Inflammatory macrophage (primary cell): ENCODE data around the gene USP7.
"Not testable (repeated sequence)": the region's sequence is repeated elsewhere in the genome, so short reads cannot be mapped to it uniquely, and the experiment has no call there.

Experiments
- DNase-seq, 2 donors: peaks; one replicate each; pipeline ENCODE4 v3.0.0-alpha.2; 2020 to 2022

USP7 gene

DNA sequence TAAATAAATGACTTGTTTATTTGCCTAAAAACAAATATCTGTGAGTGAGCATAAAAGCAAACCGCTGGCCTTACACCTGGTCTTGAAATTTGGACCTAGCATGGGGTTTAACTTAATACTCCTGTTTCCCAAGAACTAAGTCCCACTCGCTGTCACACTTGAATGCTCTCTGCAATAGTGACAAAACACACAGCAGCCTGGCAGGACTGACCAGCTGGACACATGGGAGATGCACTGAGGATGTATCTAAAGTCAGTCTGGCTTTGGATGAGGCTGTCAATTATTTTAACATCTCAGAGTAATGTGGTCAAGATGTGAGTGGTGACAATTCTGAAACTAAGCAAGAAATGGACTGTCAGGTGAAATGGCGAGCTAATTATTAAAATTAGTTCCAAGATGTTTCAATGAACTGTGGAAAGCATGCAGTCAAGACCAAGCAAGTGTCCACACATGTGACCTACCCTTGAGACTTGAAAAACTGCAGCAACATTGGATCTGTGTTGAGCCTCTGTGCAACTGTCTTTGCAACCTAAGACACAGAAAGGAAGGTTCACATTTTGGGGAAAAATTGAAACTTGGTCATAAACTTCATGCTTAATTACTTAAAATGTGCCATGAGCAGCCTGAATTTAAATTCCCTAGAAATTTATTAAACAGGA lies 64.9 kb downstream of the USP7 start:
- DNase-seq = no peak

- no peak for DNase-seq
Observed at GRCh38 chr16:8894736-8895334, 68.9 kb downstream of the USP7 start.

DNA sequence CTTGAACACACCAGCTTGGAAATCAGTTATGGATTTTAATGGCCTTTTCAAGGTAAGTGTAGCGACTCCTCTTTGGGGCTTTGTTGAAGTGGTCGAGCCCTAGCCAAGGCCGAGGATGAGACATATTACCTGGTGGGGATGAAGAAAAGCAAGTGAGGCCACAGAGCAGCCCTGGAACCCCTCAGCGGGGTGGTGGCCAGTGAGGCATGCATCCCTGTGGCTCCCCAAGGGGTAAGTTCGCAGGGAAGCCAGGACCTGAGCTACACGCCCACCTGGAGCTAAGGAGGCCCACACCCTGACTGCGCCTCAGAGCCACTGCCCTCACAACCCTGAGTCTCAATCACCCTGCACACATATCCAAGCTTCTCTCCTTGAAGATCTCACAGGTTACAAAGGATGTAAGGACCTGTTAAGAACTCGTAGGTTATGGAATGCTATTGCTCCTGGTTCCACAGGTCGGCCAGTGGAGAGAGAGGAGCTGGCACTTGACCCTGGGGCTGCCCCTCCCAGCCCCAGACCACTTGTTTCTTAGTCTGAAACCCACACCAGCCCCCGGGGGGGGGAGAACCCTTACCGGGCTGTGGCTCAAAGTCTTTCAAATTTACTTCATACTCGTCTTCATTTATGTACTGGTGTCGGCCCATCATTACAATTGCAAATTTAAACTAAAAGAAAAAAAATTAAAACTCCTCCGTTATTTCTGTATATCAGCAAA lies 69.6 kb downstream of the USP7 start:
- DNase-seq = no peak

DNA sequence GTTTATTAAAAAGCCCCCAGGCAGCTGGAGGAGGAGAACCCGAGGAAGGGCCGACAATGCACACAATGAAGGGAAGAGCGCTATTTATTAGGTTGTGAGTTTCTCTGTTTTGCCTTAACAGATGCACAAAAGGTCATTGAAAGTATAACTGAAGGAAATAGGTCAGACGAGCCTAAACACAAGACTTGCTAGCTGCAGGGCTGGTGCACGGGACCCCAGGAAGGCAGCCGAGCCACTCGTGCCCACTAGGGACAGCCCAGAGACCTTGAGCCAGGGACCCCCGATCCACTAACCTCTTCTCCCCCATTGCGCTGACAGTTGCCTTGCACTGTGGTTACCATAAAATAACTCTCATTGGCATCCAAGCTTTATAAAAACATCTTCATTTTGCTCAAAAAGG lies 70.3 kb downstream of the USP7 start:
- no peak for DNase-seq

DNA sequence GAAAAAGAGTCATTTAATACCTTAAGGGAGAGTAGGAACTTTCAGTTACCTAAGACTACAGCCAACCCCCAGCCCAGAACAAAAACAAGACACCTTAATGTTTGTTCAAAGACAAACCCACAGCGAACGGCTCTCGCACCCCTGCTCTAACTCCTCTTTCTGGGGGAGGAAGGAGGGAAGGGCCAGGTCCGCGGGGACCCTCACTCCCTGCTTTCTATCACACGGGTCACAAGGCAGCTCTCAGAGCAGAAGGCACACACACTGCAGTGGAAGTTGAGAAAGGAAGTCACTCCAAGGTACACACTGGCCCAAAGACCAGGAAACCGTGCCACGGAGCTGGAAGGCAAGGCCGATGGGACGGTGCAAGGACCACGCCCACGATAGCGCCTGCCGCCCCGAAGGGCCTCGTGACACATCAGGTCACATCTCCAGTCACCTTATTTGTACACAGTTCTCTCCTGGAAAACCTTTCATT lies 71.6 kb downstream of the USP7 start:
- DNase-seq = no peak

GRCh38 chr16:8890549-8890921 lies 73.2 kb downstream of the USP7 start:
- DNase-seq = no peak

DNA sequence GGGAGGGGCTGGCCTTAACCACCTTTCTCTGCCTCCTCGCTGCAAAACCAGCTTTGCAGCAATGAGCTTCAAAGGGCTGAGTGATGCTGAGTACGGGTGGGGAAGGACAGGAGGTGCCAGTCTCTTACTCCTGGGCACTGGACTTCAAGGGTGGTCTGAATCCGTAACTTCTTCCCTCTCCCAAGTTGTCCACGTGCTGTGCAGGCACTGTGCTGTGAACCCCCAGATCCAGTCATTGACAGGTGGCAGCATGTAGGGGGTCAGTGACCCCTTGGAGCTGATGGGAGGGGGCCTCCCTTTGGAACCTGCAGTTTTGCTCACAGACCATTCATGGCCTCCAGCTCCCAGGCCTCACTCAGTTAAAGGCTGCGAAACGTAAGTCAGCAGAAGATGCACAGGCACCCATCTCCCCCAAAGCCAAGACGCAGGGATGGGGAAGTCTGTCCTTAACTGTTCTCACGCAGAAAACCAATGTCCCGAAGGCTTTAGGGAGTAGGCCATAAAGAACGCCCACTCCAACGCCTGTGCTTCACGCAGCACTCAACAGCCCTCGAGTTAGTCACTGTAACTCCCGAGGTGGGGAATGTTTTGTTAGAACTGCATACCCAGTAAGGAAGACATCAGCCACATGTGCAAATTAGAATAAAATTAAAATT lies 73.7 kb downstream of the USP7 start:
- DNase-seq = no peak

DNA sequence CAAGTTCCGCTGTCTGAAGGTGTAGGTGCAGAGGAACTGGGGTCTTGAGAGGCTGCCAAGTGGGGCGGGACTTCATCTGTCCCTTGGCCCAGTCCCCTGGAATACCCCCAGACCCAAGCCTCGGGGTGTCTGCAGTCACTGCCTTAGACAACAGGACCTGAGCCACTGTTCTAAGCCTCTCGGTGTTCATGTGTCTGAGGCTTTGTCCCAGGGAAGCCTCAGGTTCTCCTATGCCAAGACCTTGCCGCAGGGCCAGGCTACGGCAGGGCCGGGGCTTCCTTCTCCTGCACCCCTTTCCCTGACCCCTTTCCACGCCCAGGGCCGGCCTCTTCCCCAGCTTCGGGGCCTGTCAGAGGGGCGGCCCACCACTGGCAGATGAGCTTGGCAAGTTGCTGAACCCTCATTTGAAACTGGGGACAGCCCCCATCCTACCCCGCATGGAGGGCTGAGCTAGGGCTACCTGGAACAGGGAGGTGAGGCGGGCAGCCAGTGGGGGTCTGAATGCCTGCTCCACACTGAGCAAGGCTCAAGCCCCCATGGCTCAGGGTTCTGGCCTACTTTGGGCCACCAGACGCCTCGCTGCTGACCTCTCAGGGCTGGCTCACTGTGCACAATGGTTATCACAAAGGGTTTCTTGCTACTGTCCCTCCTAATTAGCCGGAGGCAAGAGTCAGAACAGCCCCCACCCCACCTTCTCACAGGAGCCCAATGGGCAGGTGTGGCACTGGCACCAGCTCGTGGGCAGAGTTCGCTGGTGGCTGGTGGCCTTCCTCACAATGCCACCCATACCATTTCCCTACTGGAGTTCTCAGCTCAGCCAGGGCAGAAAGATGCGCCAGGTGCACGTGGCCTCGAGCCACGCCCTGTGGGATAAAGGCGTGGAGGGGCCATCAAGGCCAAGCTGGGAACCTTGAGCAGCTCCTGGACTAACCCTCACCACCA lies 74.5 kb downstream of the USP7 start:
- no peak for DNase-seq

DNA sequence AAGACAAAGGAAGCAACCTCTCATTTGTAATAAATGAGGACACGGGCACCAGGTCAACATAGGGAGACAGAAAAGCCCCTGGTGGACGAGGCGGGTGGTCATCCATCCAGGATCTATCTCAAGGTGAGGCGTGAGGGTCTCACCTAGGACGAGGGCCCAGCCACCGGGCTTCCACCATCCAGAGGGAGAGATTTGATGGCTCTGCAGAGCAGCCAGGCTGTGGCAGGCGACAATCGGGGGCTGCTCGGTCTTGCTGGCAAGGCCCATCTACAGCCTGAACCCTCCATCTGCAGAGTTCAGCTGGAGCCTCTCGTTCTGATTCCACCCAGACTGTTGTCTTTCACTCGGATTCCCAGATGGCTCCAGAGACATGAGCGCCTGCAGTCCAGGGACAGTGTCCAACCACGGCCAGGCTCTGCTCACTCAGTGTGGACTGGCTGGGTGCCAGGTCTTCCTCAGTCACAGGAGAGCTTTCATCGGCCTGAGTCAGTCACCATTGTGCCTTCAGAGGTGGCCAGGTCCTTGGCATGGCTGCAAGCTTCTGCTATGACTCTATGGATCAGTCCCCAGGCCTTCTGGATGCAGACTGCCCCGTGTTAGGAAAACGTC lies 75.7 kb downstream of the USP7 start:
- DNase-seq = no peak

GRCh38 chr16:8887431-8887765 lies 76.3 kb downstream of the USP7 start:
- no peak for DNase-seq

DNA sequence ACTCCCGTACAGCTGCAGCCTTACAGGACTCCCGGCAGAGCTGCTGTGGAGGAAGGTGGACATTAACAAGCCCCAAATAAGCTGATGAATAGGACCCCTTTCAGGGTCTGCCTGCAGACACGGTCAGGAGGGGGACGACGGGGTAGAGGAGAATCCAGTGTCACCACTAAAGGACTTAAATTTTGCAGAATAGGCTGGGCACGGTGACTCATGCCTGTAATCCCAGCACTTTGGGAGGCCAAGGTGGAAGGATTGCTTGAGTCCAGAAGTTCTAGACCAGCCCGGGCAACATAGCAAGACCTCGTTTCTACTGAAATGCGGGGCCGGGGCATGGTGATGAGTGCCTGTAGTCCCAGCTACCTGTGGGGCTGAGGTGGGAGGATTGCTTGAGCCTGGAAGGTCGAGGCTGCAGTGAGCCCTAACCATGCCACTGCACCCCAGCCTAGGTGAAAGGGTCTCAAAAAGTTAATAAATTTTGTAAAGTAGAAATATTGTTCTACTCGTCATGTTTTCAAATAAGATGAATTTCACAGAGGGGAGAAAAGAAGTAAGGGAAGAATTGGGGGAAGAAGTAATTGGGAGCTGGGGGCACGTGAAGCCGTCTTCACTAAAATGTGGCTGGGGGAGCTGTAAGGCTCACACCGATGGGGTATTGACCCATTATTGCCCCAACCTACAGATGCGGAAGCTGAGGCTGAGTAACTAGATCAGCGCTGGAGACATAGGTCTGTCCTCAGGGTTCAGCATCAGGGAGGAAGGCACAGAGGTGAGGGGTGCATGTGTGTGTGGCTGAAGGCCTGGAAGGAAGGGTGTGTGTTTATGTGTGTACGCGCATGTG lies 76.9 kb downstream of the USP7 start:
- DNase-seq = no peak

DNA sequence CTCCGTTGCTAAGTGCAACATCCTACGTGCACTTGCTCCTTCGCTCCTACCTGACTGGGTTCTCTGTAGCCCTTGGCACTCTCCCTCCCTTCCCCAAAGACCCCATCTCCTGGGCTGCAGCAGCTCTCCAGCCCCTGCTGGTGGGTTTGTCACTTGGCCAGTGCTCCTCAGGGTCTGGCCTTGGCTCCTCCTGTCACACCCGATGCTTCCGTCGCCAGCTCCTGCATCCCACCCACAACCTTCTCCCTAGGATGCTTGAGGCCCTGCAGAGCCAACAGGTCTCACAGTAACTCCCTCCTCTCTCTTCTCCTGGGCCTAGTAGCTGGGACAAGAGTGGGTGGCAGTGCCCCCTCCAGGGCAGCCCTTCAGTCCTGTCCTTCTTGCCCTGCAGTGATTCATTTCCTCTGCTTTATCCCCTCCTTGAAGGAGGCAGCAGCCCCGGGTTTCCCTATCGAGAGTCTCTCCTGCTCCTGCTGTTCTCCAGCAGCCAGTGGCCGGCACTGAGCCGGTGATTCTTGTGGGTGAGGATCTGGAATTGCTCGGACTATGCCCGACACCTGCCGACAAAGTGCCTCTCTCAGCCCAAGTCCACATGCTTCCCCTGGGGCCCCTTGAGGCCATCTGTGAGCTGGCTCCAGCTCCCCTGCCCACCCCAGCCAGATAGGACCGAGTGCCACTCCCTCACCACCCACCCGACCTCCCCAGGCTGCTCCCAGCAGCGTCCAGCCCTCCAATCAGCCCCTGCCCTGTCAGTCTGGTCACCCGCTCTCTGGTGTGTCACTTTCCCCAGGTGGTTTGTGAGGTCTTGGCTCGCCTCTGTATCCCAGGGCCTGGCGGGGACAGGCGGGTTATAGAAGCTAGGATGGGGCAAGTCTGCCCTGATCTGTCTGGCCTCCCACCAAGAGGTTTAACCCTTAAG lies 77.8 kb downstream of the USP7 start:
- DNase-seq = no peak

- DNase-seq = no peak
Observed at GRCh38 chr16:8882725-8883377, 80.9 kb downstream of the USP7 start.

- DNase-seq = no peak
Observed at GRCh38 chr16:8882041-8882617, 81.6 kb downstream of the USP7 start, which contains the start of gene LITAFD. TSS of gene LITAFD (plus strand) at chr16:8882351. CDS start at chr16:8884356, 2,005 bp downstream.

GRCh38 chr16:8880839-8881510 lies 82.7 kb downstream of the USP7 start:
- DNase-seq = no peak

DNA sequence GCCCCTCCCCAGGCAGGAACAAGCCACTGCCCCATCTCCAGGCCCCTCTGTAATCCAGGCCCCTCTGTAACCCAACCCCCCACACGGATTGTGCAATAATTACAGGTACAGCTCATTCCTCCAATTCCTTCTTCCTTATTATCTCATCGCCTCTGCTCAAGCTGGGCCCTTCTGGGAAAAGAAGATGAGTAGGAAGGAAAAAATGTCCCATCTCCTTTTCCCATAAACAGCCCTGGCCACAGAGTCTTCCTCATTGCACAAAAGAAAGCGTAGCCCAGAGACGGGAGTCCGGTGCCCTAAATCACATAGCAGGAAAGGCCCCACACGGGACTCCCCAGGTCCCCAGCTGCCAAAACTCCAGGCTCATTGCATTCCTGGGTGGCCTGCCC lies 85.2 kb downstream of the USP7 start:
- no peak for DNase-seq

DNA sequence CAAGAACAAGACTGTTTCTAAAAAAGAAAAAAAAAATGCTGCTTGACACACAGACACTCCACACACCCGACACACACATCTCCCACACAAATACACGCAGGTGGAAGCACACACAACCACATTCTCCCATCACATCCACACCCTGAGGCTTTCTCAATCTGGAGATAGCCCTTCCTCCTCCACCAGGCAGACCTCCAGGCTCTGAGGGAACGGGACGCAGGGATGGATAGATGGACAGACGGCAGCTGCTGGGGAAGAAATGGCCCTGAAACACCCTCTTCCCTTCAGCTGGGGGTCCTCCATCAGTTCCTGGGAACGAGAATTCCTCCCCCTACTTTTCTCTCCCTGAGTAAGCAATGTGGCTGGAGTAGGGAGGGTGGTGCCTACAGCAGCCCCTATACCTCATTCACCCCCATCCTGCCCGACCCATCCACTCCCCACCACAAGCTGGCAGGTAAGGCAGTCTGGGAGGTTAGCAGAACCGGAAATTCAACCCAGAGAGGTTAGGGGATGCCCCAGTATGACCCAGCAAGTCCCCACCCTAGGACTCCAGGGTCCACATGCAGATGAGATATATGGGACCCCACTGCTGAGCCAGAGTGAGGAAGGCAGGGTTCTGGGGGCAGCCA lies 85.7 kb downstream of the USP7 start:
- DNase-seq = no peak

DNA sequence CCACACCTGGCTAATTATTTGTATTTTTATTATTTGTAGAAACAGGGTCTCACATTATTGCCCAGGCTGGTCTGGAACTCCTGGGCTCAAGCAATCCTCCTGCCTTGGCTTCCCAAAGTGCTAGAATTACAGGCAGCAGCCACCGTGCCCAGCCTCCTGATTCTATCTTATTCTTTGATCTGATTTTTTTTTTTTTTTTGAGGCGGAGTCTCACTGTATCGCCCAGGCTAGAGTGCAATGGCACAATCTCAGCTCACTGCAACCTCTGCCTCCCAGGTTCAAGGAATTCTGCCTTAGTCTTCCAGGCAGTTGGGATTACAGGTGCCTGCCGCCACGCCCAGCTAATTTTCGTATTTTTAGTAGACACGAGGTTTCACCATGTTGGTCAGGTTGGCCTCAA lies 88.4 kb downstream of the USP7 start:
- not testable (repeated sequence) for DNase-seq
